Heart right ventricle (tissue), 16 donors: Measurements from ENCODE around the gene EDEM2. TPM values are rescaled to one million over a fixed set of nuclear protein-coding genes. Genes with fewer than 3 reads are reported as not detected.

Experiments
- ATAC-seq, 8 donors: fragments of 200-7000 bp; cut with Tn5 transposase; one replicate each; pipeline ENCODE4 v1.9.1; 2020; ENCODE audit warnings: mild to moderate bottlenecking in 8 of 8, moderate library complexity in 8 of 8, moderate number of reproducible peaks in 1 of 8
- DNase-seq, 2 donors: peaks; one replicate each; pipeline ENCODE4 v3.0.0-alpha.2; 2020
- H3K27ac ChIP-seq, 10 donors: fragments of 200-600 bp; sonication (generic) in 2 of 10; one replicate each; pipeline versions ENCODE4 v1.5.0 to v1.8.0; 2020 to 2022; ENCODE audit warnings: mild to moderate bottlenecking in 3 of 10
- H3K27me3 ChIP-seq, 7 donors: fragments of 200-600 bp; one replicate each; pipeline ENCODE4 v1.8.0; 2021 to 2022; ENCODE audit warnings: mild to moderate bottlenecking in 2 of 7
- H3K36me3 ChIP-seq, 9 donors: fragments of 200-600 bp; sonication (generic) in 1 of 9; one replicate each; pipeline versions ENCODE4 v1.5.0 to v1.8.0; 2020 to 2022; ENCODE audit warnings: mild to moderate bottlenecking in 2 of 9
- H3K4me1 ChIP-seq, 9 donors: fragments of 200-600 bp; sonication (generic) in 1 of 9; one replicate each; pipeline versions ENCODE4 v1.5.0 to v1.8.0; 2020 to 2022; ENCODE audit warnings: mild to moderate bottlenecking in 4 of 9
- H3K4me3 ChIP-seq, 10 donors: fragments of 200-600 bp; sonication (generic) in 2 of 10; one replicate each; pipeline versions ENCODE4 v1.5.0 to v1.8.0; 2020 to 2022; ENCODE audit warnings: mild to moderate bottlenecking in 7 of 10, moderate library complexity in 2 of 10
- H3K9me3 ChIP-seq, 11 donors: fragments of 200-600 bp in 10 of 11; sonication (generic) in 2 of 11; one replicate each; pipeline versions ENCODE4 v1.5.0 to v1.8.0; 2013 to 2022; ENCODE audit warnings: mild to moderate bottlenecking in 2 of 11, control low read depth in 1 of 11, moderate library complexity in 1 of 11
- CTCF ChIP-seq, 9 donors: fragments of 200-600 bp; sonication (generic) in 2 of 9; IDR thresholded peaks; one replicate each; pipeline versions ENCODE4 v1.5.0 to v1.8.0; 2021 to 2022; ENCODE audit warnings: antibody characterized with exemption in 9 of 9, mild to moderate bottlenecking in 5 of 9, moderate library complexity in 1 of 9
- WGBS, 2 donors: extraction: QIAGEN DNeasy Blood & Tissue Kit; methylation state at CpG; one replicate each; pipeline ENCODE4 v1.1.7; 2013; ENCODE audit warnings: inconsistent platforms in 1 of 2; 5-methylcytosine and 5-hydroxymethylcytosine counted together
- intact Hi-C, 10 donors: fragments of 100-400 bp; cut with DNase I; formaldehyde crosslinking; loops; one replicate each; pipeline versions ENCODE4 v1.11.1 to v1.14.2; 2022
- polyA plus RNA-seq, 2 donors: library from polyadenylated mRNA; stranded (reverse); fragments of 200-250 nt; gene quantifications; one replicate each; pipeline ENCODE4 v1.2.3, GENCODE V29; 2013
- total RNA-seq, 10 donors: library from RNA; stranded (reverse); fragmentation: NEBNext Ultra II Directional in 3 of 10; extraction: Animal tissue kit (Norgen Biotek cat#: 25700) in 3 of 10; gene quantifications; one replicate each; pipeline versions ENCODE4 v1.2.1 to v1.2.4, GENCODE V29; 2021 to 2023
- donor health status: Arrhythmogenic right ventricular cardiomyopathy.
- donor health status: ischemic (EF 13 %, LVEDD 7.1; RV severe dilation, severe dysfunction).
- donor health status: healthy with polysubstance abuse.
- donor health status: DM: no; HTN: yes; CAD: no.
- donor health status: DM: no; HTN: no; CAD: no.
- donor health status: ischemic (EF 25% LVEDD 6.9; RV normal size, moderate dysfunction).
- donor health status: ischemic (EF 25% LVEDD 5.7; RV mildly dilated, moderate dysfunction).
- donor health status: healthy.
- donor health status: DM: yes; HTN: yes; CAD: no.
- donor health status: Ischemic cardiomyopathy.
- donor health status: ischemic (EF 35%, LVEDD 5.7; RV mildly dilated, moderate dysfunction).
- donor health status: nonischemic (EF 11% LVEDD 7.7; RV severe dilation, severe dysfunction).
- donor health status: DM: yes; HTN: yes; CAD: no.
- donor health status: PGD.
- donor health status: ischemic (EF 29% LVEDD 5.4; RV normal size, mild dysfunction).
- donor health status: nonischemic (EF 23%, LVEDD 6.1; RV moderate dilation, normal function).

The EDEM2 gene
- total and polyA plus RNA-seq, 12 donors: 6.4 to 26.1 (median 11.0) TPM

DNA sequence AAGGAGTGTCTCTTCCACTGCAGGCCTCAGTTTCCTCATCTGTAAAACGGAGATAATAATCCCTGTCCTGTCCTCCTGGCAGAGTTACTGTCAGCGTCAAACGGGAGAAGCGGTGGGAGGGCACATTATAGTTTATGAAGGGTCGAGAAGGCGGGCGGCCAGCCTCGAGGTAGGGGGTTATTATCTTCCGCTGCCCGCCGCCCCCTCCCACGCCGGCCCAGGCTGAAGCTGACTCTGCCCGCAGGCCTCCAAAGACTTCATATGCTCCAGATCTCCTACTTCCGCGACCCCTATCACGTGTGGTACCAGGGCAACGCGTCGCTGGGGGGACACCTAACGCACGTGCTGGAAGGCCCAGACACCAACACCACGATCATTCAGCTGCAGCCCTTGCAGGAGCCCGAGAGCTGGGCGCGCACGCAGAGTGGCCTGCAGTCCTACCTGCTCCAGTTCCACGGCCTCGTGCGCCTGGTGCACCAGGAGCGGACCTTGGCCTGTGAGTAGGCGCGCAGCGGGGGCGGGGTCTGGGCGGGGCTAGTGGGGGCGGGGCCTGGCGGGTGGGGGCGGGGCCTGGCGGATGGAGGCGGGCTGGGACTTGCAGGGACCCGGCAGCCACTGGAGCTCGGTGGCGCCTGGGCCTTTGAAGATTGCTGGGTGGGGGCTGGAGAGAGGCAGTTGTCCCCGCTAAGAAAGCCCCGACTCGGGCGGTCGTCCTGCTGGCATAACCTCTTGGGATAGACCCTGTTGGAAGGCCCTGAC lies 27.5 kb upstream of the EDEM2 start:
- H3K9me3 ChIP-seq: no peaks in the 10 kb centered on the region
- no peak overlapping the region for H3K27ac ChIP-seq
- intact Hi-C loops: loop anchor here in 1 of 10 donors (5.0 kb wide), 1 partner anchor 33 kb away; no protein-coding TSS in a partner anchor
- H3K4me3 ChIP-seq: peak overlapping the region in 4 of 10 donors; percentile 3 to 58 (median 32)
- WGBS, 2 donors: 43 to 53% methylated on average over 45 to 49 of the region's 49 CpGs
- no peak for ATAC-seq
- no peaks in the 10 kb centered on the region for H3K27me3 ChIP-seq
- H3K36me3 ChIP-seq: peaks cover 0 to 24% (median 0%) of the 10 kb centered on the region in 9 donors
- peak in 1 of 2 donors; percentile 23 for DNase-seq
- no peak for TF ChIP-seq CTCF (IDR thresholded peaks at IDR 0.05)
- peaks cover 0 to 31% (median 13%) of the 10 kb centered on the region in 9 donors for H3K4me1 ChIP-seq

GRCh38 chr20:35173576-35174192 lies 26.5 kb upstream of the EDEM2 start:
- 81 to 87% methylated on average over 12 of the region's 12 CpGs for WGBS, 2 donors
- no peak for TF ChIP-seq CTCF (IDR thresholded peaks at IDR 0.05)
- ATAC-seq: no peak
- Histone ChIP-seq H3K36me3 (peaks cover 0 to 24% (median 0%) of the 10 kb centered on the region in 9 donors), H3K9me3 (no peaks in the 10 kb centered on the region), H3K4me1 (peaks cover 0 to 31% (median 13%) of the 10 kb centered on the region in 9 donors), H3K4me3 (peak overlapping the region in 7 of 10 donors; percentile 3 to 58 (median 20)), H3K27ac (peak overlapping the region in 1 of 10 donors; percentile 47), H3K27me3 (no peaks in the 10 kb centered on the region)
- intact Hi-C loops: loop anchor here in 1 of 10 donors (5.0 kb wide), 1 partner anchor 34 kb away; no protein-coding TSS in a partner anchor
- DNase-seq: no peak

DNA sequence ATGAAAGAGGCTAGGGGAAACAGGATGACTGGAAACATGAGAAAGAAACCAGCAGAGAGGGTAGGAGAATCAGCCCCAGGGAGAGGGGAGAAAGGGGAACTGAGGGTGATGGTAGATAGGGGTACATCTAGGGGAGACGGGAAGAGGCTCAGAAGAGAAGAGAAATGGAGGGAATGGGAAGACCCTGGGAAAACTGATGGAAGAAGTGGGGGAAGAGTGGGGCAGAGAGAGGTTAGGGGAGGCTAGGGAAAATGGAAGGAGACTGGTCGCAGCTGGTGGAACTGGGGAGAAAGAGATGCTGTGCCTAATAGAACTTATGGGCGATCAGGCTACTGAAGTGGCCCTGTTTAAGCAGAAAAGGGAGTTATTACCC lies 25.3 kb upstream of the EDEM2 start:
- TF ChIP-seq CTCF (IDR thresholded peaks at IDR 0.05): no peak
- intact Hi-C loops: loop anchor here in 1 of 10 donors (5.0 kb wide), 1 partner anchor 35 kb away; no protein-coding TSS in a partner anchor
- H3K27me3 ChIP-seq: no peaks in the 10 kb centered on the region
- peak overlapping the region in 9 of 10 donors; percentile 58 to 90 (median 68) for H3K27ac ChIP-seq
- H3K4me3 ChIP-seq: peak overlapping the region in 9 of 10 donors; percentile 36 to 59 (median 49)
- H3K36me3 ChIP-seq: peaks cover 0 to 17% (median 0%) of the 10 kb centered on the region in 9 donors
- DNase-seq (no peak), ATAC-seq (peak in 2 of 8 donors; percentile 3 to 6)
- WGBS, 2 donors: 68 to 76% methylated on average over 3 of the region's 3 CpGs
- H3K9me3 ChIP-seq: no peaks in the 10 kb centered on the region
- H3K4me1 ChIP-seq: peaks cover 0 to 35% (median 17%) of the 10 kb centered on the region in 9 donors

GRCh38 chr20:35171753-35172433 lies 24.8 kb upstream of the EDEM2 start, which contains the start of gene PROCR:
Gene PROCR (plus strand): TSS chr20:35172072. CDS start chr20:35172155, 83 bp downstream.
- 19 to 26% methylated on average over 16 of the region's 16 CpGs for whole genome bisulfite sequencing, 2 donors
- no peaks in the 10 kb centered on the region for H3K9me3 ChIP-seq
- peaks cover 2 to 41% (median 22%) of the 10 kb centered on the region in 9 donors for H3K4me1 ChIP-seq
- H3K36me3 ChIP-seq: peaks cover 0 to 12% (median 0%) of the 10 kb centered on the region in 9 donors
- intact Hi-C loops: loop anchor here in 1 of 10 donors (5.0 kb wide), 1 partner anchor 35 kb away; no protein-coding TSS in a partner anchor
- H3K27ac ChIP-seq: peak within 1 kb of the TSS; percentile 58 to 90 (median 66)
- DNase-seq (peak; percentile 82 to 91), ATAC-seq (peak; percentile 94 to 97 (median 96))
- no peak for TF ChIP-seq CTCF (IDR thresholded peaks at IDR 0.05)
- H3K4me3 ChIP-seq: peak within 1 kb of the TSS in 9 of 10 donors; percentile 36 to 59 (median 49)
- no peaks in the 10 kb centered on the region for H3K27me3 ChIP-seq
